Neural cell (in vitro differentiated cells): Measurements from ENCODE around the gene KIR3DL1. TPM values are rescaled to one million over a fixed set of nuclear protein-coding genes. Genes with fewer than 3 reads are reported as not detected.
"Not testable (repeated sequence)": the region's sequence is repeated elsewhere in the genome, so short reads cannot be mapped to it uniquely, and the experiment has no call there.

ENCODE experiments used
- H2AFZ ChIP-seq: fragments of 200-600, 300-800 bp; sonication (generic), shearing (Covaris generic); 2 replicates; pipeline ENCODE4 v1.6.0; 2014; ENCODE audit warnings: low read depth, mild to moderate bottlenecking, antibody characterized with exemption, low read length, moderate library complexity
- H3F3A ChIP-seq: fragments of 200-600 bp; shearing (Covaris generic); 2 replicates; pipeline ENCODE4 v1.6.1; 2016; ENCODE audit warnings: mild to moderate bottlenecking, moderate library complexity, mixed read lengths, antibody characterized with exemption, low read length; ENCODE audit not compliant: insufficient read depth, poor library complexity, severe bottlenecking
- H3K27ac ChIP-seq: fragments of 200-600, 300-800 bp; sonication (generic), shearing (Covaris generic); 2 replicates; pipeline ENCODE4 v1.5.1; 2014; ENCODE audit warnings: mild to moderate bottlenecking, low read length, moderate library complexity
- H3K27me3 ChIP-seq: fragments of 300-800, 200-600 bp; sonication (generic), shearing (Covaris generic); 2 replicates; pipeline ENCODE4 v1.6.0; 2014; ENCODE audit warnings: mild to moderate bottlenecking, low read depth, low read length, moderate library complexity; ENCODE audit not compliant: insufficient read depth
- H3K36me3 ChIP-seq: fragments of 300-800, 200-600 bp; sonication (generic), shearing (Covaris generic); 2 replicates; pipeline ENCODE4 v1.5.1; 2014; ENCODE audit warnings: mild to moderate bottlenecking, antibody characterized with exemption, low read length, moderate library complexity; ENCODE audit not compliant: insufficient read depth
- H3K4me2 ChIP-seq: fragments of 300-800, 200-600 bp; sonication (generic), shearing (Covaris generic); 2 replicates; pipeline ENCODE4 v1.6.0; 2014; ENCODE audit warnings: mild to moderate bottlenecking, low read length
- H3K4me3 ChIP-seq: fragments of 300-800, 200-600 bp; sonication (generic), shearing (Covaris generic); 2 replicates; pipeline ENCODE4 v1.5.1; 2014; ENCODE audit warnings: mild to moderate bottlenecking, low read length, moderate library complexity
- H3K79me2 ChIP-seq: fragments of 200-600 bp; shearing (Covaris generic); replicated peaks from 2 replicates; pipeline ENCODE4 v1.6.0; 2014; ENCODE audit warnings: mild to moderate bottlenecking, low read length, moderate library complexity; ENCODE audit not compliant: insufficient read depth
- H3K9ac ChIP-seq: fragments of 300-800, 200-600 bp; sonication (generic), shearing (Covaris generic); 2 replicates; pipeline ENCODE4 v1.6.1; 2016; ENCODE audit warnings: mild to moderate bottlenecking, low read length, mixed read lengths
- H3K9me2 ChIP-seq: fragments of 200-600 bp; shearing (Covaris generic); 2 replicates; pipeline ENCODE4 v1.6.1; 2016; ENCODE audit warnings: mild to moderate bottlenecking, low read length, mixed read lengths; ENCODE audit not compliant: insufficient read depth
- H3K9me3 ChIP-seq: fragments of 200-600, 300-800 bp; sonication (generic), shearing (Covaris generic); 2 replicates; pipeline ENCODE4 v1.6.1; 2016; ENCODE audit warnings: mild to moderate bottlenecking, mixed run types, low read length, moderate library complexity, mixed read lengths
- H4K20me1 ChIP-seq: fragments of 200-600 bp; shearing (Covaris generic); 2 replicates; pipeline ENCODE4 v1.6.1; 2016; ENCODE audit warnings: mild to moderate bottlenecking, mixed run types; ENCODE audit not compliant: insufficient read depth
- EP300 ChIP-seq: fragments of 450-650 bp; conservative IDR thresholded peaks from 2 replicates; pipeline ENCODE4 v1.6.1; 2014; ENCODE audit warnings: antibody characterized with exemption, mild to moderate bottlenecking, moderate library complexity; ENCODE audit not compliant: poor library complexity, severe bottlenecking
- RAD21 ChIP-seq: fragments of 450-650 bp; conservative IDR thresholded peaks from 2 replicates; pipeline ENCODE4 v1.6.1; 2014; ENCODE audit warnings: antibody characterized with exemption, mild to moderate bottlenecking, moderate library complexity
- REST ChIP-seq: IDR thresholded peaks from 2 replicates; pipeline ENCODE4 v1.6.1; 2012; ENCODE audit warnings: borderline replicate concordance
- polyA plus RNA-seq: library from polyadenylated mRNA; depleted of rRNA; stranded (reverse); fragments of >200 nt; gene quantifications from 2 replicates; pipeline ENCODE4 v1.2.3, GENCODE V29; 2014
- TF ChIP-seq, protein P1 (sequence below): fragments of 450-650 bp; IDR thresholded peaks from 2 replicates; pipeline ENCODE4 v1.5.1; 2014; ENCODE audit warnings: antibody characterized with exemption, mild to moderate bottlenecking, moderate library complexity; ENCODE audit not compliant: poor library complexity, severe bottlenecking

The KIR3DL1 gene
- polyA plus RNA-seq, 1 donor from 2014 or later: not detected

DNA sequence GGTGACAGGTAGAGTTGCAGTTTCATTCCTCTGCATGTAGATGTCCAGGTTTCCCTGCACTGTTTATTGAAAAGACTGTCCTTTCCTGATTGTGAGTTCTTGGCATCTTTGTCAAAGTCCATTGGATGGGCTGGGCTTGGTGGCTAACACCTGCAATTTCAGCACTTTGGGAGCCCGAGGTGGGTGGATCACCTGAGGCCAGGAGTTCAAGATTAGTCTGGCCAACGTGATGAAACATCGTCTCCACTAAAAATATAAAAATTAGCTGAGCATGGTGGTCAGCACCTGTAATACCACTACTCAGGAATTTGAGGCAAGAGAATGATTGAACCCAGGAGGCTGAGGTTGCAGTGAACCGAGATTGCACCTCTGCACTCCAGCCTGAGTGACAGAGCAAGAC lies 38.4 kb upstream of the KIR3DL1 start:
- not testable (repeated sequence) for H3K27me3 ChIP-seq, H3K36me3 ChIP-seq, H3F3A ChIP-seq, H3K4me2 ChIP-seq, H3K9me3 ChIP-seq, H3K4me3 ChIP-seq, H3K9me2 ChIP-seq, H3K79me2 ChIP-seq, H3K9ac ChIP-seq, H4K20me1 ChIP-seq, H2AFZ ChIP-seq, H3K27ac ChIP-seq

- not testable (repeated sequence) for H3K36me3 ChIP-seq, H3K79me2 ChIP-seq, H3K4me3 ChIP-seq, H3K9ac ChIP-seq, H3F3A ChIP-seq, H3K27ac ChIP-seq, H2AFZ ChIP-seq, H3K4me2 ChIP-seq, H4K20me1 ChIP-seq, H3K9me3 ChIP-seq, H3K27me3 ChIP-seq, H3K9me2 ChIP-seq
These were observed 37.4 kb upstream of the KIR3DL1 start for GRCh38 chr19:54778896-54779295.

- not testable (repeated sequence) for H3K27me3 ChIP-seq
These were observed 33.4 kb upstream of the KIR3DL1 start for GRCh38 chr19:54782916-54783315.

DNA sequence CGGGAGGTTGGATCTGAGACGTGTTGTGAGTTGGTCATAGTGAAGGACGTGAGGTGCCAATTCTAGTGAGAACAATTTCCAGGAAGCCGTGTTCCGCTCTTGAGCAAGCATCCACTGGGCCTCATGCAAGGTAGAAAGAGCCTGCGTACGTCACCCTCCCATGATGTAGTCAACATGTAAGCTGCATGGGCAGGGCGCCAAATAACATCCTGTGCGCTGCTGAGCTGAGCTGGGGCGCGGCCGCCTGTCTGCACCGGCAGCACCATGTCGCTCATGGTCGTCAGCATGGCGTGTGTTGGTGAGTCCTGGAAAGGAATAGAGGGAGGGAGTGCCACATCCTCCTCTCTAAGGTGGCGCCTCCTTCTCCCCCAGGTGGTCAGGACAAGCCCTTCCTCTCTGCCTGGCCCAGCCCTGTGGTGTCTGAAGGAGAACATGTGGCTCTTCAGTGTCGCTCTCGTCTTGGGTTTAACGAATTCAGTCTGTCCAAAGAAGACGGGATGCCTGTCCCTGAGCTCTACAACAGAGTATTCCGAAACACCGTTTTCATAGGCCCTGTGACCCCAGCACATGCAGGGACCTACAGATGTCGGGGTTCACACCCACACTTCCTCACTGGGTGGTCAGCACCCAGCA lies 30.1 kb upstream of the KIR3DL1 start:
- H3K9me2 ChIP-seq, H3K9ac ChIP-seq, H2AFZ ChIP-seq, H3F3A ChIP-seq, H3K36me3 ChIP-seq, H3K79me2 ChIP-seq, H3K27ac ChIP-seq, H4K20me1 ChIP-seq, H3K27me3 ChIP-seq, H3K4me2 ChIP-seq, H3K4me3 ChIP-seq, H3K9me3 ChIP-seq: not testable (repeated sequence)

More at GRCh38 chr19:54782916-54783315, 33.4 kb upstream of the KIR3DL1 start:
- not testable (repeated sequence) for H3K4me2 ChIP-seq, H3F3A ChIP-seq, H3K4me3 ChIP-seq, H4K20me1 ChIP-seq, H3K9me3 ChIP-seq, H2AFZ ChIP-seq, H3K27ac ChIP-seq, H3K9ac ChIP-seq, H3K79me2 ChIP-seq, H3K9me2 ChIP-seq, H3K36me3 ChIP-seq

DNA sequence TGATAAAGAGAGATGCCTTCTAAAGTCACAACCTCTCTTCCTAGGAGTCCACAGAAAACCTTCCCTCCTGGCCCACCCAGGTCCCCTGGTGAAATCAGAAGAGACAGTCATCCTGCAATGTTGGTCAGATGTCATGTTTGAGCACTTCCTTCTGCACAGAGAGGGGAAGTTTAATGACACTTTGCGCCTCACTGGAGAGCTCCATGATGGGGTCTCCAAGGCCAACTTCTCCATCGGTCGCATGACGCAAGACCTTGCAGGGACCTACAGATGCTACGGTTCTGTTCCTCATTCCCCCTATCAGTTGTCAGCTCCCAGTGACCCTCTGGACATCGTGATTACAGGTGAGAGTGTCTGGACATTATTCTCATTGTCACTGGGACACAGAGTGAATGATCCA lies 28.1 kb upstream of the KIR3DL1 start:
- not testable (repeated sequence) for H2AFZ ChIP-seq, H3K36me3 ChIP-seq, H3K4me2 ChIP-seq, H3K9ac ChIP-seq, H3K79me2 ChIP-seq, H3F3A ChIP-seq, H4K20me1 ChIP-seq, H3K4me3 ChIP-seq, H3K27me3 ChIP-seq, H3K27ac ChIP-seq, H3K9me3 ChIP-seq, H3K9me2 ChIP-seq

DNA sequence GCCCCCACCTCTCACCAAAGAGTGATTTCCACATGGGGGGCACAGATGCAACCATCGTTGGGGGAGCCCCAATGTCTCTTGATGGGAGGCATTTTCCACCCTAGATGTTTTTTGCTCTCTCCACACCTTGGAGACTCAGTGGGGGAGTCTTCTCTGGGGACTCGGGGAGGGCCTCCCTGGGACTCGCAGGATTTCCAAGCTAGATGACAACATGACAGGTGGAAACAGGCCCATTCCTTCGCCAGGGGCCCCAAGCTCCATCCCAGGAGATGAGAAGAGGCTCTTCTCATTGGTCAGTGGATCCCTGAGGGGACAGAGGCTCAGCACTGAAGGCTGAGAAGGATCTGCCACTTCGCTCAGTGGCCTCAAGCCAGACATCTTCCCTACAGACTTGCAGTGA lies 25.6 kb upstream of the KIR3DL1 start:
- no peak overlapping the region for H3K4me3 ChIP-seq
- H3K9me3 ChIP-seq: no peaks in the 10 kb centered on the region
- no peak overlapping the region for H3K9ac ChIP-seq

More for the DNA sequence above, 25.6 kb upstream of the KIR3DL1 start:
- H3K4me2 ChIP-seq: no peak overlapping the region
- H2AFZ ChIP-seq: no peak overlapping the region
- no peak for TF ChIP-seq RAD21
- no peak for TF ChIP-seq EP300
- no peak for TF ChIP-seq REST
- TF ChIP-seq, protein P1, sequence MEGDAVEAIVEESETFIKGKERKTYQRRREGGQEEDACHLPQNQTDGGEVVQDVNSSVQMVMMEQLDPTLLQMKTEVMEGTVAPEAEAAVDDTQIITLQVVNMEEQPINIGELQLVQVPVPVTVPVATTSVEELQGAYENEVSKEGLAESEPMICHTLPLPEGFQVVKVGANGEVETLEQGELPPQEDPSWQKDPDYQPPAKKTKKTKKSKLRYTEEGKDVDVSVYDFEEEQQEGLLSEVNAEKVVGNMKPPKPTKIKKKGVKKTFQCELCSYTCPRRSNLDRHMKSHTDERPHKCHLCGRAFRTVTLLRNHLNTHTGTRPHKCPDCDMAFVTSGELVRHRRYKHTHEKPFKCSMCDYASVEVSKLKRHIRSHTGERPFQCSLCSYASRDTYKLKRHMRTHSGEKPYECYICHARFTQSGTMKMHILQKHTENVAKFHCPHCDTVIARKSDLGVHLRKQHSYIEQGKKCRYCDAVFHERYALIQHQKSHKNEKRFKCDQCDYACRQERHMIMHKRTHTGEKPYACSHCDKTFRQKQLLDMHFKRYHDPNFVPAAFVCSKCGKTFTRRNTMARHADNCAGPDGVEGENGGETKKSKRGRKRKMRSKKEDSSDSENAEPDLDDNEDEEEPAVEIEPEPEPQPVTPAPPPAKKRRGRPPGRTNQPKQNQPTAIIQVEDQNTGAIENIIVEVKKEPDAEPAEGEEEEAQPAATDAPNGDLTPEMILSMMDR: no peak
- no peaks in the 10 kb centered on the region for H3K27me3 ChIP-seq
- H3K79me2 ChIP-seq: no peaks in the 10 kb centered on the region
- H3F3A ChIP-seq: no peaks in the 10 kb centered on the region
- no peaks in the 10 kb centered on the region for H3K9me2 ChIP-seq
- no peaks in the 10 kb centered on the region for H3K36me3 ChIP-seq
- no peaks in the 10 kb centered on the region for H4K20me1 ChIP-seq
- no peak overlapping the region for H3K27ac ChIP-seq
